Stomach (tissue), 9 donors: Measurements from ENCODE around the gene SIGLEC6. TPM values are rescaled to one million over a fixed set of nuclear protein-coding genes. Genes with fewer than 3 reads are reported as not detected.

Experiments used
- DNase-seq, 2 donors: peaks; one replicate each; pipeline versions ENCODE4 v3.0.0 to v3.0.0-alpha.2; 2013 to 2019
- H3K27ac ChIP-seq, 5 donors: fragments of 200-600 bp in 4 of 5; sonication (generic) in 4 of 5; one replicate each; pipeline ENCODE4 v1.5.1; 2013 to 2019; ENCODE audit warnings: mild to moderate bottlenecking in 1 of 5, moderate library complexity in 1 of 5
- H3K27me3 ChIP-seq, 3 donors: fragments of 200-600 bp; sonication (generic); one replicate each; pipeline ENCODE4 v1.5.1; 2017 to 2019; ENCODE audit warnings: mixed run types in 1 of 3
- H3K36me3 ChIP-seq, 4 donors: fragments of 200-600 bp; sonication (generic); 1 replicate in 3 of 4; 2 replicates in 1 of 4; pipeline ENCODE4 v1.5.1; 2016 to 2019
- H3K4me1 ChIP-seq, 4 donors: fragments of 200-600 bp; sonication (generic); one replicate each; pipeline ENCODE4 v1.5.1; 2016 to 2019
- H3K4me3 ChIP-seq, 4 donors: fragments of 200-600 bp; sonication (generic) in 3 of 4; one replicate each; pipeline ENCODE4 v1.5.1; 2016 to 2019; ENCODE audit warnings: mild to moderate bottlenecking in 1 of 4
- H3K9me3 ChIP-seq, 4 donors: fragments of 200-600 bp; sonication (generic); one replicate each; pipeline ENCODE4 v1.5.1; 2016 to 2019
- CTCF ChIP-seq, 7 experiments: fragments of 450-650 bp in 4 of 7; fragments of 200-600 bp in 3 of 7; sonication (generic) in 3 of 7; IDR thresholded peaks; one replicate each; pipeline ENCODE4 v1.5.1; 2016 to 2019; ENCODE audit warnings: antibody characterized with exemption in 7 of 7, control low read depth in 2 of 7, mild to moderate bottlenecking in 1 of 7
- EP300 ChIP-seq: sonication (generic); formaldehyde crosslinking; IDR thresholded peaks from one replicate; pipeline ENCODE4 v1.6.1; 2017; ENCODE audit warnings: antibody characterized with exemption
- POLR2A ChIP-seq, 4 donors: fragments of 450-650 bp; IDR thresholded peaks; one replicate each; pipeline ENCODE4 v1.6.1; 2016; ENCODE audit warnings: antibody characterized with exemption in 4 of 4, control low read depth in 2 of 4, mild to moderate bottlenecking in 1 of 4, moderate library complexity in 1 of 4
- POLR2AphosphoS5 ChIP-seq, 3 donors: sonication (generic); formaldehyde crosslinking; IDR thresholded peaks; one replicate each; pipeline ENCODE4 v1.6.1; 2016; ENCODE audit warnings: antibody characterized with exemption in 3 of 3
- WGBS, 5 donors: extraction: QIAGEN DNeasy Blood & Tissue Kit in 3 of 5; methylation state at CpG; one replicate each; pipeline versions ENCODE4 v1.1.5 to v1.1.7; 2013 to 2018; 5-methylcytosine and 5-hydroxymethylcytosine counted together
- intact Hi-C: fragments of 100-400 bp; cut with DNase I; formaldehyde crosslinking; loops from one replicate; pipeline ENCODE4 v1.15.1; 2023; ENCODE audit warnings: low total_unique reads
- polyA plus RNA-seq, 3 donors: library from polyadenylated mRNA; stranded (reverse); fragments of 200-250 nt; gene quantifications; one replicate each; pipeline ENCODE4 v1.2.3, GENCODE V29; 2013
- total RNA-seq, 5 donors: library from RNA; depleted of rRNA; stranded (reverse); fragments of >200 nt; gene quantifications; one replicate each; pipeline versions ENCODE4 v1.1.0 to v1.2.3, GENCODE V29; 2014 to 2016
- donor health status: healthy with polysubstance abuse.
- donor health status: Bipolar disorder and iron deficiency.
- donor health status: healthy.

Gene SIGLEC6
- total and polyA plus RNA-seq, 8 donors: 0.50 to 7.1 (median 2.4) TPM; not detected in 5

- no peak for DNase-seq
- Histone ChIP-seq H3K27ac (no peak overlapping the region), H3K9me3 (peaks cover 0 to 6% (median 0%) of the 10 kb centered on the region in 4 donors), H3K27me3 (peaks cover 0 to 44% (median 16%) of the 10 kb centered on the region in 3 donors), H3K36me3 (no peaks in the 10 kb centered on the region), H3K4me1 (no peaks in the 10 kb centered on the region), H3K4me3 (no peak overlapping the region)
- intact Hi-C loops: no loop called here
- TF ChIP-seq EP300: no peak
- no peak for TF ChIP-seq POLR2AphosphoS5 (IDR thresholded peaks at IDR 0.05)
- no peak for TF ChIP-seq POLR2A (IDR thresholded peaks at IDR 0.05)
- no peak for TF ChIP-seq CTCF (IDR thresholded peaks at IDR 0.05)
- 66 to 76% (median 71%) methylated on average over 8 of the region's 8 CpGs for WGBS, 5 donors
Measured at GRCh38 chr19:51524666-51525264, 6.7 kb downstream of the SIGLEC6 start.

GRCh38 chr19:51521781-51522180, 9.7 kb downstream of the SIGLEC6 start:
- intact Hi-C loops: no loop called here
- Histone ChIP-seq H3K9me3 (peaks cover 0 to 10% (median 4%) of the 10 kb centered on the region in 4 donors), H3K27ac (no peak overlapping the region), H3K4me3 (no peak overlapping the region), H3K27me3 (peaks cover 0 to 31% (median 9%) of the 10 kb centered on the region in 3 donors), H3K36me3 (no peaks in the 10 kb centered on the region), H3K4me1 (no peaks in the 10 kb centered on the region)
- 42 to 62% (median 52%) methylated on average over 2 of the region's 2 CpGs for WGBS, 5 donors
- TF ChIP-seq CTCF (IDR thresholded peaks at IDR 0.05): no peak
- no peak for TF ChIP-seq EP300
- TF ChIP-seq POLR2AphosphoS5 (IDR thresholded peaks at IDR 0.05): no peak
- TF ChIP-seq POLR2A (IDR thresholded peaks at IDR 0.05): no peak
- no peak for DNase-seq

- TF ChIP-seq EP300: no peak
- no peak for TF ChIP-seq POLR2A (IDR thresholded peaks at IDR 0.05)
- TF ChIP-seq POLR2AphosphoS5 (IDR thresholded peaks at IDR 0.05): no peak
- no peak for TF ChIP-seq CTCF (IDR thresholded peaks at IDR 0.05)
- 79 to 91% (median 88%) methylated on average over 2 of the region's 2 CpGs for WGBS, 5 donors
- no peak for DNase-seq
Measured at GRCh38 chr19:51521357-51521756, 10.1 kb downstream of the SIGLEC6 start.

GRCh38 chr19:51520728-51521127, 10.7 kb downstream of the SIGLEC6 start:
- intact Hi-C loops: no loop called here
- TF ChIP-seq CTCF (IDR thresholded peaks at IDR 0.05) (no peak), EP300 (no peak), POLR2A (IDR thresholded peaks at IDR 0.05) (no peak), POLR2AphosphoS5 (IDR thresholded peaks at IDR 0.05) (no peak)
- no peak for DNase-seq
- WGBS, 5 donors: 46 to 56% (median 50%) methylated on average over 2 of the region's 2 CpGs
- H3K4me3 ChIP-seq: no peak overlapping the region
- H3K36me3 ChIP-seq: no peaks in the 10 kb centered on the region
- H3K4me1 ChIP-seq: no peaks in the 10 kb centered on the region
- peaks cover 0 to 10% (median 4%) of the 10 kb centered on the region in 4 donors for H3K9me3 ChIP-seq
- no peak overlapping the region for H3K27ac ChIP-seq
- peaks cover 0 to 27% (median 8%) of the 10 kb centered on the region in 3 donors for H3K27me3 ChIP-seq

More at GRCh38 chr19:51521357-51521756, 10.1 kb downstream of the SIGLEC6 start:
- no peaks in the 10 kb centered on the region for H3K36me3 ChIP-seq
- peaks cover 0 to 31% (median 9%) of the 10 kb centered on the region in 3 donors for H3K27me3 ChIP-seq
- no peak overlapping the region for H3K4me3 ChIP-seq
- H3K9me3 ChIP-seq: peaks cover 0 to 10% (median 4%) of the 10 kb centered on the region in 4 donors
- H3K27ac ChIP-seq: no peak overlapping the region
- intact Hi-C loops: no loop called here
- no peaks in the 10 kb centered on the region for H3K4me1 ChIP-seq
